ENCODE data around the gene LARGE1.

DNA sequence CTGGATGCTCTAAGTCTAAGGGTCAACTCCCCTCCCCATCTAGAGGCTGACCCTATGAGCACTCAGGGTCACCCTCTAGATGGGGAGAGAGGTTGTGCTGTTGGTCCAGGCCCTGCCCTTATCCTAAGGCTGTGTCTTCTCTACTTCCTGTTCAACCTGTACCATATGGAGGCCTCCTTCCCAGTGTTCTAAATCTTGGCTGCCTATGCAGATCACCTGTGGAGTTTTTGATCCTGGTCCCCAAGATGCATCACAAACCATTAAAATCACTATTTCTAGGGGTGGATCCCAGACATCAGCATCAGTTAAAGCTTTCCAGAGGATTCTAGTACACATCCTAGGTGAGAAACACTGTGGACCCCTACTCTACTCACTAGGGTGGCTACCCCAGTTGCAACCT lies 26.2 kb downstream of the LARGE1 start:
- TF ChIP-seq, protein P1, sequence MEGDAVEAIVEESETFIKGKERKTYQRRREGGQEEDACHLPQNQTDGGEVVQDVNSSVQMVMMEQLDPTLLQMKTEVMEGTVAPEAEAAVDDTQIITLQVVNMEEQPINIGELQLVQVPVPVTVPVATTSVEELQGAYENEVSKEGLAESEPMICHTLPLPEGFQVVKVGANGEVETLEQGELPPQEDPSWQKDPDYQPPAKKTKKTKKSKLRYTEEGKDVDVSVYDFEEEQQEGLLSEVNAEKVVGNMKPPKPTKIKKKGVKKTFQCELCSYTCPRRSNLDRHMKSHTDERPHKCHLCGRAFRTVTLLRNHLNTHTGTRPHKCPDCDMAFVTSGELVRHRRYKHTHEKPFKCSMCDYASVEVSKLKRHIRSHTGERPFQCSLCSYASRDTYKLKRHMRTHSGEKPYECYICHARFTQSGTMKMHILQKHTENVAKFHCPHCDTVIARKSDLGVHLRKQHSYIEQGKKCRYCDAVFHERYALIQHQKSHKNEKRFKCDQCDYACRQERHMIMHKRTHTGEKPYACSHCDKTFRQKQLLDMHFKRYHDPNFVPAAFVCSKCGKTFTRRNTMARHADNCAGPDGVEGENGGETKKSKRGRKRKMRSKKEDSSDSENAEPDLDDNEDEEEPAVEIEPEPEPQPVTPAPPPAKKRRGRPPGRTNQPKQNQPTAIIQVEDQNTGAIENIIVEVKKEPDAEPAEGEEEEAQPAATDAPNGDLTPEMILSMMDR (conservative IDR thresholded peaks at IDR 0.05 in 1 of 2, IDR thresholded peaks at IDR 0.05 in 1 of 2; ENCODE audit: low read depth in 1 of 2, low read length in 2 of 2), result no peak
- TF ChIP-seq EZH2 (IDR thresholded peaks at IDR 0.05; ENCODE audit: low read length, missing control alignments), result no peak

All from fibroblast of lung (primary cell).